C4-2B (cell line): ENCODE data around the gene MORC4.

Source experiments
- H3K27ac ChIP-seq: fragments of 450-650 bp; 2 replicates; pipeline ENCODE4 v1.5.1; 2017
- CTCF ChIP-seq: fragments of 450-650 bp; conservative IDR thresholded peaks from 2 replicates; pipeline ENCODE4 v1.5.1; 2017; ENCODE audit warnings: mild to moderate bottlenecking
- ZFX ChIP-seq: fragments of 450-650 bp; IDR thresholded peaks from 2 replicates; pipeline ENCODE4 v1.6.1; 2017

The MORC4 gene

GRCh38 chrX:106940068-106940467 lies 59.9 kb downstream of the MORC4 start:
- no peak overlapping the region for H3K27ac ChIP-seq
- TF ChIP-seq CTCF (no peak), ZFX (no peak)

- H3K27ac ChIP-seq = no peak overlapping the region
- TF ChIP-seq ZFX = no peak
- no peak for TF ChIP-seq CTCF
Observed at GRCh38 chrX:106939566-106939965, 60.4 kb downstream of the MORC4 start.

DNA sequence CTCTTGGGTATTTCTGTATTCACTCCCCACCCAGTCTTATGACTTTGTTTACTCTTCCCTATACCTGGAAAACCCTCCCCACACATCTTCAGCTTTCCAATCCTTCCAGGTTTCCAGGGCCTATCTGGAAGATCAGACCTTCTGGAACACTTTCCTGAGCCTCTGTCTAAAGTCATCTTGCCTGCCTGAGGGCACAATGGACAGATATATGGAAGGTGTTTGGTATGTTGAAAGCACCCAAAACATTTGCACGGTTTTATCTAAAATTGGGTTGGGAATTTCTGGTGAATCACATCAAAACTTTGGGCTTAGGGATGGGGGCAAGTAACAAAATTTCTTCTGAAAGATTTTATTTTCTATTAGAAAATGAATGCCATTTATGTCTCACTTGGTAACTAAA lies 63.8 kb downstream of the MORC4 start:
- TF ChIP-seq CTCF (no peak), ZFX (no peak)
- H3K27ac ChIP-seq = no peak overlapping the region

DNA sequence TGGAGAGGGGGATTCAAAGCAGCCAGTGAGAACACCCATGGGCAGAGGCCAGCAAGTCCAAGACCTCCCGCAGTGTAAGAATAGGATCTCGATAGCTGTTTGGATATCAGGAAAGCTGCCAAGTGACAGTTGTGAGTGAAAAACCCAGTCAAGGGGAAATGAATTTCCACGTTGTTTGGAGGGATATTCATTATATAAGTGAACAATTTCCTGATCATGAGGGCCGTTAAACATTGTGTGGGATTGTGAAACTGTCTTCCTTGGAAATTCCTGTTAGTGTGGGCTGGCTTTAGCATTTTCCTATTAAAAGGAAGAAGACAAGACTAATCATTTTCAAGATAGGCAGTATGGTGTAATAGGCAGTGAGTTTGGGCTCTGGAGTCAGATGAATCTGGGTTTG lies 64.8 kb downstream of the MORC4 start:
- TF ChIP-seq ZFX = no peak
- no peak for TF ChIP-seq CTCF
- no peak overlapping the region for H3K27ac ChIP-seq

DNA sequence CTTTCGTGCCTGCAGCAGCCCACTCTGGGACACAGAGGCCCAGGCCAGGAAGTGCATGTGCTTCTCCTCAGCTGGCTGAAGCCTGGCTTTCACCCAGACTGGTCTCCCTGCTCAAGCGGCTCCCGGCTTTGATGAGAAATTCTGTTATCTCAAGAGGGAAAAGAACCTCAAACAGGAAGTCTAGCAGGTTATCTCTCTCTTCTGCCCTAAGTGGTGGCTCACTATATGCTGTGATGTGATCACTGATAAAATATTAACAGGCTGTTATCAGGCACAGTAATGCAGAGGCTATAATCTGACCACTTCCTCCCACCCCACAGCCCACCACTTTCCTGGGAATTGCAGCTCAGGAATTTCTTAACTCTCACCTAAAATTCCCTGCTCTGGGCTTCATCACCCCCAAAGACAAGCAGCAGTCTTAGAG lies 66.5 kb downstream of the MORC4 start:
- no peak overlapping the region for H3K27ac ChIP-seq
- no peak for TF ChIP-seq ZFX
- TF ChIP-seq CTCF = no peak

DNA sequence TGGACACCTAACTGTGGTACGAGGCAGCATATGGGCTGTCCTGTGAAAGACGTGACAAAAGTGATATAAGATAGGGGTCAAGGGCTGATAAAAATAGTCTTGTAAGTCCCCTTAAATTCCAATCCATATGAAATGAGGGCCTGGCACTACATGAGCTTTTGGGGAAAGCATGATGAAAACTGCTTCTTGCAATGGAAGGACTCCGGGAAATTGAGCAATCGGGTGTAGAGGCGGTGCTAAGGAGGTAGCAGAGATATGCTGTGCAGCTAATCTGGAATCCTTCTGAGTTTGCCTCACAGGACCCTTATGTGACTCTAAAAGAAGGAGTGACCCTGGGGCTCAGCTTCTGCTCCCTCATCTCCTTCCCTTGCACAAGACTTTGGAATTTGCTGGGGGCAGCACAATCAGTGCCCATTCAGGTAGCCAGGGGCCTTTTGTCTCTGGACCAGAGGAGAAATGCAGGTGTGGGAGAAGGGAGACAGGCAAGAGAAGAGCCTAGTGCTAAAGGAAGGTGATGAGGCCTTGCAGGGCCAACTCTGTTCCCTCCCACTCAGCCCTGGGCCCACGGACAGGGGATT lies 67.0 kb downstream of the MORC4 start:
- no peak overlapping the region for H3K27ac ChIP-seq
- TF ChIP-seq ZFX = no peak
- no peak for TF ChIP-seq CTCF

DNA sequence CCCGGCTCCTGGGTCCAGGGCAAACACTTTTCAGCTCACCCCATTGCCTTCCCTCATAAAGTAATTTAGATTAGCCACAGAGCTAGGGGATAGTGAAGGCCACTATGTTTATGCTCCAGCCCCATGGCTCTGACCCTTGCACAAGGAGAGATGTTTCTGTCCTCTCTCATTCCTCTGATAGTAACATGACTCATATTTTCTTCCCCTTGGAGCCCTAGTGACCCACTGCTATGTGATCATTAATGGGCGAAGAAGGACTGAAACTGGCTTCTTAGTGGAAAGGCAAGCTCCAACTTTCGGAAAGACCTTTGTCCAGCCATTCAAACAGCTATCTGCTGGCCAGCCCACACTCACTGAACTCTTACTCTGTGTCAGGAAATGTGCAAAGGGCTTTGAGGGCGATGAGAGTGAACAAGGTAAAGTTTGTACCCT lies 67.5 kb downstream of the MORC4 start:
- no peak overlapping the region for H3K27ac ChIP-seq
- TF ChIP-seq CTCF (no peak), ZFX (no peak)
